ENCODE measurements around the gene KCTD16. TPM values are rescaled to one million over a fixed set of nuclear protein-coding genes. Genes with fewer than 3 reads are reported as not detected.

KCTD16 gene
- polyA plus RNA-seq, 5 donors: 0.24 to 0.65 (median 0.39) TPM

GRCh38 chr5:144458216-144458615, 287.5 kb downstream of the KCTD16 start:
- DNase-seq: no peak

GRCh38 chr5:144460600-144460999, 289.9 kb downstream of the KCTD16 start:
- no peak for DNase-seq

- DNase-seq: no peak
Measured at GRCh38 chr5:144462577-144462976, 291.9 kb downstream of the KCTD16 start.

GRCh38 chr5:144463481-144464223, 293.0 kb downstream of the KCTD16 start:
- peak; percentile 65 to 72 for DNase-seq

- no peak for DNase-seq
Measured at GRCh38 chr5:144464306-144464705, 293.6 kb downstream of the KCTD16 start.

- no peak for DNase-seq
Measured at GRCh38 chr5:144465441-144465840, 294.8 kb downstream of the KCTD16 start.

GRCh38 chr5:144467792-144468191, 297.1 kb downstream of the KCTD16 start:
- no peak for DNase-seq

- no peak for DNase-seq
Measured at GRCh38 chr5:144468571-144468970, 297.9 kb downstream of the KCTD16 start.

GRCh38 chr5:144469106-144469505, 298.4 kb downstream of the KCTD16 start:
- DNase-seq: no peak

GRCh38 chr5:144472221-144472620, 301.5 kb downstream of the KCTD16 start:
- no peak for DNase-seq

GRCh38 chr5:144473650-144474049, 303.0 kb downstream of the KCTD16 start:
- no peak for DNase-seq

GRCh38 chr5:144478565-144478964, 307.9 kb downstream of the KCTD16 start:
- no peak for DNase-seq

GRCh38 chr5:144481861-144482260, 311.2 kb downstream of the KCTD16 start:
- DNase-seq: no peak

- DNase-seq: no peak
Measured at GRCh38 chr5:144484124-144484897, 313.6 kb downstream of the KCTD16 start.

GRCh38 chr5:144485540-144485939, 314.9 kb downstream of the KCTD16 start:
- DNase-seq: no peak

GRCh38 chr5:144487207-144487606, 316.5 kb downstream of the KCTD16 start:
- DNase-seq: no peak

- DNase-seq: no peak
Measured at GRCh38 chr5:144487761-144488160, 317.1 kb downstream of the KCTD16 start.

- DNase-seq: no peak
Measured at GRCh38 chr5:144503123-144503522, 332.4 kb downstream of the KCTD16 start.

GRCh38 chr5:144504929-144505577, 334.4 kb downstream of the KCTD16 start:
- DNase-seq: no peak

GRCh38 chr5:144510845-144511579, 340.3 kb downstream of the KCTD16 start:
- DNase-seq: peak; percentile 38 to 42

GRCh38 chr5:144511580-144512072, 341.0 kb downstream of the KCTD16 start:
- no peak for DNase-seq

GRCh38 chr5:144522698-144523097, 352.0 kb downstream of the KCTD16 start:
- DNase-seq: no peak
